Epithelial cell of proximal tubule (primary cell): ENCODE measurements around the gene OR1F1. TPM values are rescaled to one million over a fixed set of nuclear protein-coding genes. Genes with fewer than 3 reads are reported as not detected.

Experiments used
- DNase-seq: peaks from one replicate; pipeline ENCODE4 v3.0.0-alpha.2; 2011; ENCODE audit warnings: low read depth
- H3K4me3 ChIP-seq: 2 replicates; pipeline ENCODE4 v1.5.1; 2011; ENCODE audit warnings: low read depth, mild to moderate bottlenecking, low read length
- total RNA-seq: library from RNA; depleted of rRNA; stranded (reverse); fragments of >200 nt; gene quantifications from 2 replicates; pipeline ENCODE4 v1.2.3, GENCODE V29; 2015
- TF ChIP-seq, protein P1 (sequence below): conservative IDR thresholded peaks from 2 replicates; pipeline ENCODE4 v1.5.1; 2012; ENCODE audit warnings: low read depth, mild to moderate bottlenecking, low read length

Gene OR1F1
- total RNA-seq, 1 donor from 2014 or later, result 0.52 TPM

DNA sequence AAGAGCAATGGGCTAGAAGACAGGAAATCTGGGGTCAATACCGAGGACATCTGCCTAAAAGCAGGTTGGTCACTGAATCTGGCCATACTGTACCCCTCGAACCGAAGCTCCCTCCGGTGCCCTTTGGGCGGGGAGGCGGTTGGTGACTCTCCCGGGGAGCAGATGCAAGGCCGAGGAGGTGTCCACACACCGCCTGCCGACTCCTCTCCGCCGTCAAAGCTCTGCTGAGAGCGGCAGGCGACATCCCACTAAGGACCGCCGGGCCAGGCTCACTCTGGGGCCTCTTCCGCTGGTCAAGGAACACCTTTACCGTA is 46.5 kb downstream of the OR1F1 start:
- TF ChIP-seq, protein P1, sequence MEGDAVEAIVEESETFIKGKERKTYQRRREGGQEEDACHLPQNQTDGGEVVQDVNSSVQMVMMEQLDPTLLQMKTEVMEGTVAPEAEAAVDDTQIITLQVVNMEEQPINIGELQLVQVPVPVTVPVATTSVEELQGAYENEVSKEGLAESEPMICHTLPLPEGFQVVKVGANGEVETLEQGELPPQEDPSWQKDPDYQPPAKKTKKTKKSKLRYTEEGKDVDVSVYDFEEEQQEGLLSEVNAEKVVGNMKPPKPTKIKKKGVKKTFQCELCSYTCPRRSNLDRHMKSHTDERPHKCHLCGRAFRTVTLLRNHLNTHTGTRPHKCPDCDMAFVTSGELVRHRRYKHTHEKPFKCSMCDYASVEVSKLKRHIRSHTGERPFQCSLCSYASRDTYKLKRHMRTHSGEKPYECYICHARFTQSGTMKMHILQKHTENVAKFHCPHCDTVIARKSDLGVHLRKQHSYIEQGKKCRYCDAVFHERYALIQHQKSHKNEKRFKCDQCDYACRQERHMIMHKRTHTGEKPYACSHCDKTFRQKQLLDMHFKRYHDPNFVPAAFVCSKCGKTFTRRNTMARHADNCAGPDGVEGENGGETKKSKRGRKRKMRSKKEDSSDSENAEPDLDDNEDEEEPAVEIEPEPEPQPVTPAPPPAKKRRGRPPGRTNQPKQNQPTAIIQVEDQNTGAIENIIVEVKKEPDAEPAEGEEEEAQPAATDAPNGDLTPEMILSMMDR, result no peak
- DNase-seq, result no peak
- H3K4me3 ChIP-seq, result peak overlapping the region; percentile 96

- TF ChIP-seq, protein P1, result no peak
- peak within 1 kb of the TSS; percentile 96 for H3K4me3 ChIP-seq
- peak; percentile 52 for DNase-seq
These were observed 47.0 kb downstream of the OR1F1 start, which contains the start of gene ZNF200 for GRCh38 chr16:3234857-3235561. TSS of gene ZNF200 (minus strand) at chr16:3235158. CDS start at chr16:3233755, 1,403 bp downstream.

- no peak for DNase-seq
- H3K4me3 ChIP-seq, result no peak overlapping the region
- TF ChIP-seq, protein P1, result no peak
These were observed 48.1 kb downstream of the OR1F1 start for GRCh38 chr16:3235856-3236669.

DNA sequence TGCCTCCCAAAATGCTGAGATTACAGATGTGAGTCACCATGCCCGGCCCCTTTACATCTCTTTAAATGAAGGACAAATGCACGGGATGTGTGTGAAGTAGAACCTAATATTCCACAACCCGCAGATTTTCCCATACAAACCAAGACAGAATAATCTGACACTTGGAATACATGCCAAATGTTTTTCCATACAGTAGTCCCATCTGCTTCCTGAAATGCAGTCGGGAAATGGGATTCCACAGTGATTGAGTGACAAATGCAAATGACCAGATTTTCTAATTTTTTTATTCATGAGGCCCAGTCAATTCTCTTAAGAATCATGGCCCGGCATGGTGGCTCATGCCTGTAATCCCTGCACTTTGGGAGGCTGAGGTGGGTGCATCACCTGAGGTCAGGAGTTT is 53.8 kb downstream of the OR1F1 start:
- no peak overlapping the region for H3K4me3 ChIP-seq
- TF ChIP-seq, protein P1, result no peak
- no peak for DNase-seq

DNA sequence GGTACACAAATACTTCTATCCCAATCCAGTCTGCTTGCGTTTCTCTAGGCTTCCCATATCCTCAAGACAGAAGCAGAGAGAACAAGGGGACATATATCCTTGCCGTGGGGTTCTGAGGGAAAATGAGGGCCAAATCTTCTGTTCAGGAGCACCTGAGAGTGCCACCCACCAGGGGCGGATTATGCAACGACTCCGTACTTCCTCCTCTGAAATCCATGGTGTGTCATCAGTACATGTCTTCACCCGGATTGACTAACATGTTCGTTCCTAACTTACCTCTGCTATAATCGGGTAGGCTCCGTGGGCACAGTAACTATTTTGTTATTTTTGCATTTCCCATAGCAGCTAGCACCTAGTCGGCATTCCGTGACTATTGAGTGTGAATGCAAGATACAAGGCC is 54.7 kb downstream of the OR1F1 start:
- H3K4me3 ChIP-seq, result no peak overlapping the region
- TF ChIP-seq, protein P1, result no peak
- no peak for DNase-seq

GRCh38 chr16:3243882-3244281 is 55.9 kb downstream of the OR1F1 start:
- DNase-seq, result no peak
- no peak overlapping the region for H3K4me3 ChIP-seq
- TF ChIP-seq, protein P1, result no peak
